ENCODE data around the gene CCDC102B.

Gene CCDC102B

GRCh38 chr18:68909579-68909978, 111.7 kb downstream of the CCDC102B start:
- no peak for ATAC-seq (ENCODE audit: low read depth)
- TF ChIP-seq CTCF (IDR thresholded peaks at IDR 0.05; ENCODE audit: poor library complexity, severe bottlenecking), result no peak
- no peaks in the 10 kb centered on the region for H3K36me3 ChIP-seq (ENCODE audit: low read depth)

GRCh38 chr18:68915061-68915460, 117.2 kb downstream of the CCDC102B start:
- Histone ChIP-seq H3K36me3 (ENCODE audit: low read depth) (no peaks in the 10 kb centered on the region), H3K9me3 (ENCODE audit: severe bottlenecking) (no peaks in the 10 kb centered on the region), H3K27ac (ENCODE audit: poor library complexity, severe bottlenecking) (no peak overlapping the region), H3K4me3 (ENCODE audit: severe bottlenecking) (no peak overlapping the region), H3K27me3 (ENCODE audit: insufficient read depth, poor library complexity, severe bottlenecking) (no peaks in the 10 kb centered on the region), H3K4me1 (ENCODE audit: insufficient read depth, poor library complexity, severe bottlenecking) (peaks cover 14% of the 10 kb centered on the region)
- no peak for ATAC-seq (ENCODE audit: low read depth)
- no peak for DNase-seq (ENCODE audit: low spot score)
- TF ChIP-seq CTCF (IDR thresholded peaks at IDR 0.05; ENCODE audit: poor library complexity, severe bottlenecking), result no peak

More at GRCh38 chr18:68909579-68909978, 111.7 kb downstream of the CCDC102B start:
- Histone ChIP-seq H3K9me3 (ENCODE audit: severe bottlenecking) (no peaks in the 10 kb centered on the region), H3K27me3 (ENCODE audit: insufficient read depth, poor library complexity, severe bottlenecking) (no peaks in the 10 kb centered on the region), H3K4me3 (ENCODE audit: severe bottlenecking) (no peak overlapping the region), H3K4me1 (ENCODE audit: insufficient read depth, poor library complexity, severe bottlenecking) (no peaks in the 10 kb centered on the region), H3K27ac (ENCODE audit: poor library complexity, severe bottlenecking) (no peak overlapping the region)
- DNase-seq (ENCODE audit: low spot score), result no peak

- H3K36me3 ChIP-seq (ENCODE audit: low read depth), result no peaks in the 10 kb centered on the region
- TF ChIP-seq CTCF (IDR thresholded peaks at IDR 0.05; ENCODE audit: poor library complexity, severe bottlenecking), result no peak
- peak; percentile 100 for ATAC-seq (ENCODE audit: low read depth)
- H3K4me1 ChIP-seq (ENCODE audit: insufficient read depth, poor library complexity, severe bottlenecking), result peaks cover 14% of the 10 kb centered on the region
- H3K27ac ChIP-seq (ENCODE audit: poor library complexity, severe bottlenecking), result peak overlapping the region; percentile 83
- DNase-seq (ENCODE audit: low spot score), result peak; percentile 80
- H3K27me3 ChIP-seq (ENCODE audit: insufficient read depth, poor library complexity, severe bottlenecking), result no peaks in the 10 kb centered on the region
- no peak overlapping the region for H3K4me3 ChIP-seq (ENCODE audit: severe bottlenecking)
- no peaks in the 10 kb centered on the region for H3K9me3 ChIP-seq (ENCODE audit: severe bottlenecking)
Measured at GRCh38 chr18:68916734-68917133, 118.9 kb downstream of the CCDC102B start.

GRCh38 chr18:68918216-68918615, 120.3 kb downstream of the CCDC102B start:
- Histone ChIP-seq H3K4me1 (ENCODE audit: insufficient read depth, poor library complexity, severe bottlenecking) (peaks cover 14% of the 10 kb centered on the region), H3K36me3 (ENCODE audit: low read depth) (no peaks in the 10 kb centered on the region), H3K4me3 (ENCODE audit: severe bottlenecking) (no peak overlapping the region), H3K27ac (ENCODE audit: poor library complexity, severe bottlenecking) (no peak overlapping the region), H3K9me3 (ENCODE audit: severe bottlenecking) (no peaks in the 10 kb centered on the region), H3K27me3 (ENCODE audit: insufficient read depth, poor library complexity, severe bottlenecking) (no peaks in the 10 kb centered on the region)
- TF ChIP-seq CTCF (IDR thresholded peaks at IDR 0.05; ENCODE audit: poor library complexity, severe bottlenecking), result no peak
- no peak for DNase-seq (ENCODE audit: low spot score)
- ATAC-seq (ENCODE audit: low read depth), result no peak

- TF ChIP-seq CTCF (IDR thresholded peaks at IDR 0.05; ENCODE audit: poor library complexity, severe bottlenecking), result no peak
- no peaks in the 10 kb centered on the region for H3K36me3 ChIP-seq (ENCODE audit: low read depth)
- H3K4me3 ChIP-seq (ENCODE audit: severe bottlenecking), result no peak overlapping the region
- H3K27me3 ChIP-seq (ENCODE audit: insufficient read depth, poor library complexity, severe bottlenecking), result no peaks in the 10 kb centered on the region
- H3K4me1 ChIP-seq (ENCODE audit: insufficient read depth, poor library complexity, severe bottlenecking), result peaks cover 14% of the 10 kb centered on the region
- H3K9me3 ChIP-seq (ENCODE audit: severe bottlenecking), result no peaks in the 10 kb centered on the region
- ATAC-seq (ENCODE audit: low read depth) (no peak), DNase-seq (ENCODE audit: low spot score) (no peak)
- H3K27ac ChIP-seq (ENCODE audit: poor library complexity, severe bottlenecking), result no peak overlapping the region
Measured at GRCh38 chr18:68919900-68920299, 122.0 kb downstream of the CCDC102B start.

Measured in RWPE2 (cell line).